GM19455 (cell line): ENCODE data around the gene CFAP251.
"Not testable (repeated sequence)": the region's sequence is repeated elsewhere in the genome, so short reads cannot be mapped to it uniquely, and the experiment has no call there.

Source experiments
- ATAC-seq: cut with Tn5 transposase; IDR thresholded peaks from one replicate; pipeline ENCODE4 v1.9.1; 2021; ENCODE audit not compliant: unreplicated experiment

Gene CFAP251

GRCh38 chr12:122024132-122024785 is 105.9 kb downstream of the CFAP251 start:
- ATAC-seq, result no peak

DNA sequence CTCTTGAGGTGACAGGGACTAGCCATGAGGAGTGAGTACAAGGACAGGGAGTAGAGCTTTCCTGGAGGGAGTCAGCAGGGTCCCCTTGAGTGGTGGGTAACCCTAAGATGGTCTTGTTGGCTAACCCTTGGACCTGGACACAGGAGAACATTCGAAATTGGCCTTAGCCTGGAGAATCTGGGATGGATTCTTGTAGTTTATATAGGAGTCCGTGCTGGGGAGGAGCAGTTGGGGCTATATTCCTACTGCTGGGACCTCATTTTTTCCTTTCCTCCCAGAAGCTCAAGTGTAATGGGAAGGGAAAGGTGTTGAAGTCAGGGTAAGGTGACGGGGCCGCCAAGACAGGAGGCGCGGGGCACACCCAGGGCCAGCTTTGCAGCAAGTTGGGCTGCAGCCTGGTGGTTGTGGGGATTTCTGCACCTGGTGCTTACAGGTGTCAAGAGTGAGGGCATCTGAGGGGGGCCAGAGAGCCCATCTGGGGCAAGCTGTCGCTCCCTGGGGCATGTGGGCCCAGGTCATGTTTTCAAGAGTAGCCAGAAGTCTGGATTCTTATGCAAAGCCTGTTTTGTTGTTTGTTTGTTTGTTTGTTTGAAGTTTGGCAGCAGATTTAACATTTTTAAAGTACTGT is 108.4 kb downstream of the CFAP251 start:
- ATAC-seq, result no peak

DNA sequence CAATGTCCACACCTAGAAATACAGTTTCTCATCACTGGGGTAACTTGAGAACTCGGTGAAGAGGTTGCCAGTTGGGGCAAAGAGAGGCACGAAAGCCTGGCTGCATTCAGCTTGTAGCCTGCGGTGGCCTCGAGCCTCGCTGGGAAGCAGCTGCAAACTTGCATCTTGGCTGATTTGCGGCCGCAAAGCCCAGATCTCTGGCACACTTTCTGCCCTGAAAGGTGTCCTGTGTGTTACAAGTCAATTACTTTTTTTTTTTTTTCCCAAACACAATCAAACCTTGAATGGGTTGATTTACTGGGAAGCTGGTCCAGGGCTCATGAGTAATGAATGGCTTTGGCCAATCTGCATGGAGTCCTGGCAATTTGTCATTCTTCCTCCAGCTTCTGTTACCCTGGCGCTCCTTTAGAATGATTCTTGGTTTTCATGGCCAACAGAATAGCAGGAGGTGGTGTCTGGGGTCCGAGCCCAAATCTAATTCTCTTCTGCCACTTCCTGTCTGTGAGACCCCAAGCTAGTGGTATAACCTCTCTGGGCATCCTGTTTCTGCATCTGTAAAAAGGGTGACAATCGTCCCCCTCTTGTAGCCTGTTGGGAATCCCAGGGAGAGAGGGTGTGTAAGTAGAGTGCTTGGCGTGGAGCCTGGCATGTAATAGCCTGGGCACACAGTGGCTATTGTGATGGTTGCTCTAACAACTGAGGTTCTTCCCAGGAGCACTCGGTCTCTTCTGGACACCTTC is 109.9 kb downstream of the CFAP251 start:
- no peak for ATAC-seq

DNA sequence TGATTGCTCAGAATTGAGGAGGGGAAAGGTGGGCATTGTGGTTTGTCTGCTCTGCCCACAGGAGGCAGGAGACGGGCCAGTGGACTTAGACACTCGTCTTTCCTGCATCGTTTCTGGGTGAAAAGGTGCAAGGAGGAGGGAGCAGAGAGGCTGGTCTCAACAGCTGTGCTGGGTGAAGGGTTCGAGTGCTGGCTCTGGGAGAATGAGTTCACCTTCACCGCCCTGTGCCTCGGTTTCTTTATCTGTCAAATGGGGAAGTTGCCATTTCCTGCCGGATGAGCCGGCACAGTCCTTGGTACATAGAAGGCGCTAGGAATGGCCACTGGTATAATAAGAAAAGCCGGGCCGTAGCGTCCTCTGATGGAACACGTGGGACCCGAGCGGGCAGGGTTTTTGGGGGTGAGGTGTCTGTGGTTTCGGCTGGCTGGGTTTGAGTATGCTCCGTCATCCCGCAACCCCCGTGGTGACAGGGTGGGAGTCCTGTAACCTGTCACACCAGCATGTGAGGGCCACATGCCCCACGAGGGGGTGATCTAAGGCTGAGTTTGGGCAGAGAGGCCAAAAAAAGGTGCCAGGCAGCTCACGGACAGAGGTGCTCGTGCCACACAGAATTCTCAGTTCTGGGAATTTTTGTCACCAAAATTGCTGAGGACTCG is 110.6 kb downstream of the CFAP251 start:
- ATAC-seq, result no peak

GRCh38 chr12:122029620-122030423 is 111.4 kb downstream of the CFAP251 start:
- ATAC-seq, result no peak

- no peak for ATAC-seq
These were observed 112.1 kb downstream of the CFAP251 start for GRCh38 chr12:122030424-122031035.

DNA sequence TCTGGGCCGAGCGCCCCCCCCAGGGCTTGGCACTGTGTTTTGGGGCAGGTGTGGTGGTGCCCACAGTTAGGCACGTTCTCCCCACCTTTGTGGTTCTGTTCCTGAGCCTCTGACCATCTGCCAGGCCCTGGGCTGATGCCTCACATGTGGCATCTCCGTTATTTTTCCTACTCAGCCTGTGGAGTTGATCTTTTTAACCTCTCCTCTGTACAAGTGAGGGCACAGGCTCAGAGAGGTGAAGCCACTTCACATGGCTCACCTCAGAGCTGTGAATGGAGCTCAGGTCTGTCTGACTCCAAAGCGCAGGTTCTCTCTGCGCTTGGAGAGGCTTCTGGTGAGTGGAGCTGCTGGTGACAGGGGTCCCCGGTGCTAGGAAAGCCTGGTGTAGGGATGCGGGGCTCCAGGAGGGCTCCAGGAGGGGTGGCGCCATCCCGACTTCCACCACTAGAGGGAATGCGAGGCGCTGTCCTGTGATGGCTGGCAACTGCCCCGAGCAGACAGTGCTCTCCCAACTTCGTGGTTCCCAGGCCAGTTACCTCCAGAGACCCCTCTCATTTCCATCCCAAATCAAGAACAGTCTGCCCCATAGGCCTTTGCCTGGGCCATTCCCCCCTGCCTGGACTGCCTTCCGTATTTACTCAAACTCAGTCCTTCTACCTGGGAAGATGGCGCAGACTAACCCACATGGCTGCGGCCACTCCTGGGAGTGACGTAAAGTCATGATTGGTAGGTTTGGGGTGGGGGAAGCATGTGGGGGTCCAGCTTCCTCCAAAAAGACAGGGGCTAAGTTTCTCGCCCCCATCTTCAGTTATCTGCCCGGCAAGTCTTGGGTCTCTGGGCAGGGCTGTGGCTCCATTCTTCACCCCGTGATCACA is 113.2 kb downstream of the CFAP251 start:
- ATAC-seq, result no peak

GRCh38 chr12:122032580-122032979 is 114.2 kb downstream of the CFAP251 start:
- ATAC-seq, result no peak

- ATAC-seq, result no peak
These were observed 116.9 kb downstream of the CFAP251 start for GRCh38 chr12:122035292-122035691.

- no peak for ATAC-seq
These were observed 117.8 kb downstream of the CFAP251 start for GRCh38 chr12:122036153-122036552.

DNA sequence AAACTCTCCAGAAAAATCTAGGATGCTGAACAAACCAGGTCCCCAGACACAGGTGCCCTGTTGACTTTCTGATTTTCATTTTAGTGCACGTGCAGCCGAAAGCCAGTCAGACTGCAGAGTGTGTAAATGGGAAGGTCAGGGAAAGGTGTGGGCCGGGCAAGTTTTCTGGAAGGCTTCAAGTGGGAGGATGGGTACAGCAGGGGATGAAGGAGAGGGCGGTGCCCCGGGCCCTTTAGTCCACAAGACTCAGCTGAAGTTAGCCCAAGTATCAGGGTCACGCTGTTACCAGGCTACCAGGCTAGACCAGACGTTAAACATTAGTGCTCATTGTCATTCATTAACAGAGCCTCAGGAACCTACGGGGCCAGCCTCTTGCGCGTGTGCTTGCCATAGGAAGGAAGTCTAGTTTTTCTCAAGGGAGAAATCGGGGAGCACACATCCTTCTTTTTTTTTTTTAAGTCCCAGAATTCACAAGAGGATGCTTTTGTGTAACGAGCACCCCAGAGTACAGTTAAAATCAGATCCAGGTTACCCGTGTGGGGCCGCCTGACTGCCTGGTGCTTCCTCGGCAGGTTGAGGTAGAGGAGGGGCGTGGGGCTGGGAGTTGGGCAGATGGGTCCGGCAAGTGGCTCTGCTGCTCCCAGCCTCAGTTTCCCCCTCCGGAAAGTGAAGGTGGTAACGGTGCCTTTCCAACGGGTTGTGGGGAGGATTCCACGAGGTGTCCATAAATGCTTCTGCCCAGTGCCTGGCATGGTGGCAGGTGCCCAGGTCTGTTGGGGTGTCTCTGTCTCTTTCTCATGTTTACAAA is 122.4 kb downstream of the CFAP251 start:
- no peak for ATAC-seq

GRCh38 chr12:122041458-122041857 is 123.1 kb downstream of the CFAP251 start:
- not testable (repeated sequence) for ATAC-seq

DNA sequence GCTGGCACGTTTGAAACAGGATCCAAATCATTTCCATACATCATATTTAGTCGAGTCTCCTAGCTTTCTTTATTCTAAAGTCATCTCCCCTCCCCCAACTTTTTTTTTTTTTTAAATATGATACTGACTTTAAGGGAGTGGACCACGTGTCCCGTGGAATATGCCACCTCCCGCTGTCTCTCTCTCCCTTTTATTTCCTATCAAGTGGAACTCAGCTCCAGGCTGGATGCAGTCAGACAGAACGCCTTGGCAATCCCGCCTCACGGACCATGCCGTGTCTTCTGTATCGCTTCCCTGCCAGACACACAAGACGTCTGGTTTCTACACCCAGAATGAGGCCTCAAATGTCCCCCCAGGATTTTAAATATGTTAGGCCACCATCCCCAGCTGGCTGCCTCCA is 124.5 kb downstream of the CFAP251 start:
- ATAC-seq, result no peak

DNA sequence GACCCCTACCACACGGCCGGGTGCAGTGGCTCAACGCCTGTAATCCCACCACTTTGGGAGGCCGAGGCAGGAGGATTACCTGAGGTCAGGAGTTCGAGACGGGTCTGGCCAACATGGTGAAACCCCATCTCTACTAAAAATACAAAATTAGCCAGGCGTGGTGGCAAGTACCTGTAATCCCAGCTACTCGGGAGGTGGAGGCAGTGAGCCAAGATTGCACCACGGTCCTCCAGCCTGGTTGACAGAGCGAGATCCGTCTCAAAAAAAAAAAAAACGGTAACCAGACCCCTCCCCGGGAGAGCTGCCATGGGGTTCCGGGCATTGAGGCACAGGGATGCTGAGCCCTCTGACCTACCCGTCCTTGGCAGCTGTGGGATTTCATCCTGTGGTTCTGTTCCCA is 125.1 kb downstream of the CFAP251 start:
- no peak for ATAC-seq

DNA sequence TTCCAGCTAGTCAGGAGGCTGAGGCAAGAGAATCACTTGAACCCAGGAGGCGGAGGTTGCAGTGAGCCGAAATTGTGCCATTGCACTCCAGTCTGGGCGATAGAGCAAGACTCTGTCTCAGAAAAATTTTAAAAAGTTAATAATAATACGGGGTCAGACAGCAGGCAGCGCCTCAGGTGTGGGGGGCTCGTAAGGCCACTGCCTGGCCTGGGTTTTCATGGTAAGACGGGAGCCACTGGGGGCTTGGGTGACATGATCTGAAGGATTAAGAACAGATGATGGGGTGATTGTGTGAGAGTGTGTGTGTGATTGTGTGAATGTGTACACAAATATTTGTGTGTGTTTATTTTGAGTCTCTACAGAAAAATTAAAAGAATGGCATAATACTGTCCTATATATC is 126.9 kb downstream of the CFAP251 start:
- no peak for ATAC-seq

DNA sequence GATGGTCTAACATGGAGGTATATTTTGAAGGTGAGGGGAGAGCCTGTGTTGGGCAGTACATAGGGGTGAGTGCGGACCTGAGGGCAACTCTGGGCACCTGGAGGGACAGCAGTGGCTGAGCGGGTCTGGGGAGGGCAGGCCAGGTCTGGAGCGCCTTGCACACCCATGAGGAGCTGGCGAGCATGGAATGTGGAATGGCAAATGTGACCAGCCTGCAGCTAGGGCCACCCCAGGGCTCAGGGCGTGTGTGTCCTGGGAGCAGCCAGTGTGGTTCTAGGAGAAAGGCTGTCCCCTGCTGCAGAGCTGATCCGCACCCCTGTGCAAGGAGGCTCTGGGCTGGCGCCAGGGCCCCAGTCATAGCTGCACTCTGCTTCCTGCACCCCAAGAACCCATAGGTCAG is 127.8 kb downstream of the CFAP251 start:
- no peak for ATAC-seq

- ATAC-seq, result no peak
These were observed 129.8 kb downstream of the CFAP251 start for GRCh38 chr12:122048151-122048550.

GRCh38 chr12:122049827-122050226 is 131.4 kb downstream of the CFAP251 start:
- ATAC-seq, result no peak

GRCh38 chr12:122050706-122051105 is 132.3 kb downstream of the CFAP251 start:
- no peak for ATAC-seq
